Stimulated activated CD8-positive, alpha-beta memory T cell treated with anti-CD3 and anti-CD28 coated beads, Interleukin-12 subunit alpha, Interleukin-12 subunit beta, amount 100 ng/mL, for 4 hours (primary cell): ENCODE results near the gene RNF126.

Experiments used
- DNase-seq: peaks from one replicate; pipeline ENCODE4 v3.0.0-alpha.2; 2020; ENCODE audit warnings: low read depth

Gene RNF126

DNA sequence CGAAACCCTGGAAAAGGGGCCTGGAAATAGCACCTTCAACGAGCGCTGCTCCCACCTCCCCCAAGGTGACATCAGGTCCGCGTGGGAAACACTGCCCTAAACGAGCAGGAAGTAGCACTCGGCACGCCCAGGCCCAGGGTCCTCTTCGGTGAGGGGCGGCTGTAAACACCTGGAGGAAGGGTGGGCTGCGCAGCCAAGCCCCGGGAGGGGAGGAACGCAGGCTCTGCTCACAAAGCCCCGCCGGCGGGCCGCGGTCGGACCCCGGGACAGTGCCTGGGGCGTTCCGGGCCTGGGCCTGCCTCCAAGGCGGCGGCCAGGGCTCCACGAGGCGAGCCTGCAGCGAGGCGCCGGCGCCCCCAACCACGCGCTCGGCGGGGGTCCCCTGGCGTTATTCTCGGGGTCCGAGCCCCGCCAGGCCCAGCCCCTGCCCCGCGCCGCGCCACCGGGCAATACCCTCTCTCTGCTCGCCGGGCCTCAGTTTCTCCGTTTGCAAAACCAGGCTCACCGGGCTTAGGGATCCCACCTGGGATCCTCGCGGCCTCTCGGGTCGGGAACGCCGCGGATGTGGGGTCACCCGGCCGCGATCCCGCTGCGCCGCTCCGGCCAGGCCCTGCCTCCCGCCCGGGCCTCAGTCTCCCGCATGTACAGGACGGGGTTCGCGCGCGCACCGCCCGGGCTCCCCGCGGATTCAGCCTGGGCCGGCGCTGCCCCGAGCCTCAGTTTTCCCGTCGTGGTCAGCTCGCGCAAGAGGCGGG is 630 bp downstream of the RNF126 start:
- DNase-seq: peak; percentile 61

- peak; percentile 40 for DNase-seq
Observed at GRCh38 chr19:661427-662196, 1.4 kb downstream of the RNF126 start.

GRCh38 chr19:660793-661426 is 2.1 kb downstream of the RNF126 start:
- no peak for DNase-seq

DNA sequence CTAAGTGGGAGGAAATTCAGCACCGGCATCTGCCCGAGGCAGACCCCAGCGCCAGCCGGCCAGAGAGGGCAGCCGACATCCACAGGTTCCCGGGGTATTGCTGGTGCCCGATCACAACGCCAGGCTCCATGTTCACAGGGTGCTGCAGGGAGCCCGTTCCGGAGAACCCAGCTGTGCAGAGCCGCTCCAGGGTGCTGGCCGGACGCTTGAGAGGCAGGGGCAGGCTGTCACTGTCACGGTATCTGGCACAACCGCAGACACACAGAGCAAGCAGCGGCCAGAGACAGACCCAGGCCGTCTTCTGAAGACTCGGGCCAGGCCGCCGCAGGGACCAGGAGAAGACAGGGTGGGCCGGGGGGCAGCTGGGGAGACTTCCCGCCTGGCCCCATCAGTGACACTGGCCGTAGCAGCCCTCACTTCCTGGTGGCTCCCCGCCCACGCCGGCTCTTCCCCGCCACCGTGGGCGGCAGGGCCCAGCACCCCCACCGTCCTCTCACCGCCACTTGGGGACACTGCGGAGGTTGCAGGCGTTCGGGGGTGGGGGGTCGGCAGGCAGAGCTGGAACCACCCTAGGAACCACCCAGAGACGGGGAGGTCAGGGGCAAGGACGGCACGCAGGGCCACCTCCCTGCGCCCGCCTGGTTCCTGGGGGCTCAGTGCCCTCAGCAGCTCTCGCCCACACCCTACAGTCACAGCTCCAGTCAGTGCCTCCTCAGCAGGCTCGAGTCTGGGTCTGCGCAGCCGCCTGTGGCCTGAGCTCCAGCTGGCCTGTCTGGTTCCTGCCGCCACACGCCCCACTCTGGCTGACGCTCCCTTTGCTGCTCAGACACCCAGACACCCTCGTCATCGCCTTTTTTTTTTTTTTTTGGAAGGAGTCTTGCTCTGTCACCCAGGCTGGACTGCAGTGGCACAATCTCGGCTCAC is 3.8 kb downstream of the RNF126 start:
- DNase-seq: peak; percentile 50

DNA sequence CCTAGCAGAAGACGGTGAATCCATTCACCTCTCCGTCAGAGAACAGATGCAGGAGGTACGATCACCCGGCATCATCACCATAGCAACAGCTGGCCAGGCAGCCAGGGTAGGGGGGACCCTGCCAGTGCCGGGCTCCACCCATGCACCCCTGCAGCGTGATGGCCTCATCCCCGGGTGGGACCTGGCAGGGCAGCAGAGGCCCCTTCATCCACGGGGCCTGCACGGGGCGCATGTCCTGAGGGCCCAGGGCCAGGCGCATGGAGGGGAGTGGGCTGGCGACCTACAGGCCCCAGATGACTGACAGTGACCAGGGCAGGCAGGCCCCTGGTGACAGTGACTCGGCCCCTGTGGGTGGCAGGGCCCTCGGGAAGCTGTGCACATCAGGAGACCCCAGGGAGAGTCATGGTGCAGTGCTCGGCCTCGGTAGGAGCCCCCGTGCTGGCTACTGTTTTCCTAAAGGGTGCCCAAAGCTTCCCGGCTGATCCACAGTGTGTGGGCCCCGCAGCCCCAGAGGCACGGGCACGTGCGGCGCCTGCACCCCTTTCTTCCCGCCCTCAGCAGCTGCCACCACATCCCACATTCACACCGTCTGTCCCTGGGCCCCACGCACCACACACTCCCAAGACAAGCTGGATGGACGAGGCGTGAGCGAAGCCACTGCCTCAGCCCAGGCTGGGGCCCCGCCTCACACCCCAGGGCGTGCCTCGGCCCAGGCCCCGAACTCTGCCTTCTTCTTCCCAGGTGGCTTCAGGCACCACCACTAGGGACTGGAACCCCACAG is 4.8 kb downstream of the RNF126 start:
- no peak for DNase-seq

GRCh38 chr19:657611-658010 is 5.4 kb downstream of the RNF126 start:
- no peak for DNase-seq

- no peak for DNase-seq
Observed at GRCh38 chr19:656751-657559, 6.1 kb downstream of the RNF126 start.

- no peak for DNase-seq
Observed at GRCh38 chr19:655691-656090, 7.3 kb downstream of the RNF126 start.

DNA sequence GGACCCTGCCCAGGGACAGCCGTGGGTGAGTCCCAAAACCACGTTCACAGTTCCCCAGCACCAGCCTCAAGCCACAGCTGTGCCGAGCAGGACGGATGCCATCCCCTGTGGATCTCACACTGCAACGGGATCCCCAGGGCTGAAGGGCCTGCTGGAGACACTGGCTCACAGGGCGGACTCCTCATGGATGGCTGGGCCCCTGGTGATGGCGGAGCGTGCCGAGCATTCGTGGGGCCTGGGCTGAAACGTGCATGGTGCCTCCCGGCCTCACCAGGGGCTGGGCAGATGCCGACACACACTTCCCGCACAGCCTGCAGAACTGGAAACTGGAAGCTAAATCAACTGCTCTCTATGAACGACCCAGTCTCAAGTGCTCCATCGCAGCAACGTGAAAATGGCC is 9.6 kb downstream of the RNF126 start:
- DNase-seq: no peak

DNA sequence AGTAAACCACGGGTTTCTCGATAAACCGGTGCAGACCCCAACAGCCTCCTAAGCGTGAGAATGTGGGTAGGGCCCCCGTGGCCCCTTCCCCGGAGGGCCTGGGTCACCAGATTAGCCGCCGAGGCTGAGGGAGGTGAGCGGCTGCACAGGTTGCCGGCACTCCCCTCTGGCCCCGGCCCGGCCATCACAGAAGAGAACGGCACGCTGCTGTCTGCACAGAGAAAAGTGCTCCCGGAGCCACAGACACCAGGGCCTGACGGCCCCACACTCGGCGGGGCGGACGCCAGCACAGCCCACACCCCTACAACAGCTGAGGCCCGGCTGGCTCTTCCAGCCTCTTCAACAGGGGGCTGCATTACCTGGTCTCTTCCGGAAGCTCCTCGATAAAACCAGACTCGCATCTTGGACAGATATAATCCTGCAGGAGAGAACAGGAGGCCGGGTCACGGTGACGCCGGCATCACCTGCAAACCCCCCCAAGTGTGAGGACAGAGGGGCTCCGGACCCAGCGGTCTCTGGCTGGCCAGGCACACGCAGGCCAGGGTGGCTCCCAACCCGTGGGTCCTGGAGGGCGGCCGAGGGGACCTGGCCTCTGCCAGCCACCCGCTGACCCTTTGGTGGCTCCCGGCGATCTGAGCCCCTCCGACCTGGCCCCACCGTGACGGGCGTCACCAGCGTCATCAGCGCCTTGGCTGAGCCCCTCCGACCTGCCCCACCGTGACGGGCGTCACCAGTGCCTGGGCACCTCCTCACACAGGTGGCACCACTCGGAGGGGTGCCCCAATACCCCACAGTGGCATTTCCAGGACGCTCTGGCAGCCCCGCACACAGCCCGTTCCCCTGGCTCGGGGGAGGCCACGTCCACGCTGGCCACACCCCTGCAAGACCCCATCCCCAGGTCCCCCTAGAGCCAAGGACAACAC is 10.3 kb downstream of the RNF126 start:
- no peak for DNase-seq

DNA sequence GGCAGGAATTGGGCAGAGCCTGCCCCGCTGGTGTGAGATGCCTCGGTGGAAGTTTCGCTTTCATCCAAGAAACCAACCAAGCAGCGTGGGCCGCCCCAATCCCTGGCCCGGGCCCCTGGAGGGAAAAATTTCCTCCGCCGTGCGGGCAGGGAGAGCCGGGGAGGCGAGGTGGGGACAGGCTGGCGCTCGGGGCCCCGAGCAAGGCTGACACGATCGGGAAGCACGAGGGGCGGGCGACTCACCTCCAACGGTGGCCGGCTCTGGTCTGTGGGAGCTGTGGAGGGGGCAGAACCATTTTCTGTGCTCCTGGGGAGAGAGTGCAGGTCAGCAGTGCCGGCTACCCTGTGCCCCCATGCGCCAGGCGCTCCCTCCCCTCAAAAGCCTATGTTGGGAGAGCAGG is 11.0 kb downstream of the RNF126 start:
- no peak for DNase-seq

GRCh38 chr19:651114-651818 is 11.7 kb downstream of the RNF126 start:
- no peak for DNase-seq

DNA sequence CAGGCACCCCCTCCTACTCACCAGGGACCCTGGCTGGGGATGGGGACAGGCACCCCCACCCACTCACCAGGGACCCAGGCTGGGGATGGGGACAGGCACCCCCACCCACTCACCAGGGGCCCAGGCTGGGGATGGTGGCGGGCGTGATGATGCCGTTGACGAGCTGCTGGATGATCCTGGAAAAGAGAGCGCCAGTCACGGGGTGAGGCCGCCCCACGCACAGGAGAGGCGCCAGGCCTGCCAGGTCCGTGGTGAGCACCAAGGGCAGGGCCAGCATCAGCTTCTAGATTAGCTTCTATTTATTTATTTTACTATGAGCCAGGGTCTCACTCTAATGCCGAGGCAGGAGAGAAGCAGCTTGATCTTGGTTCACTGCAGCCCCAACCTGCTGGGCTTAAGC is 12.9 kb downstream of the RNF126 start:
- DNase-seq: no peak

- no peak for DNase-seq
Observed at GRCh38 chr19:648904-649801, 13.9 kb downstream of the RNF126 start.

DNA sequence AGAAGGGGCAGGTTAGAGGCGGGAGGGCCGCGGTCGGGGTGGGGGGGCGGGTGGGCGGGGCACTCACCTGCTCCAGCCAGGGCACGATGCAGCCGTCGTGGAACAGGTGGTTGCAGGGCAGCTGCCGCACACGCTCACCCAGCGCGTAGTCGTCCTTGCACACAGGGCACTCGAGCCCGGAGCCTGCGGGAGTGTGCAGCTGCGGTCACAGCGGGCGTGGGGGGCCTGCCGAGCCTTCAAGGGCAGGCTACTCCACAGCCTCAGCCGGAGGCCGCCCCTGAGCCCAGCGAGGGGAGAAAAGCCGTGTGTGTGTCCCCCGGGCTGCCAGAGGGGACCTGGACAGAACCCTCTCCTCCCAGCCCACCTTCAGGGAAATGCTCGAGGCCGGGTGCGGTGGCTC is 14.7 kb downstream of the RNF126 start:
- DNase-seq: no peak

DNA sequence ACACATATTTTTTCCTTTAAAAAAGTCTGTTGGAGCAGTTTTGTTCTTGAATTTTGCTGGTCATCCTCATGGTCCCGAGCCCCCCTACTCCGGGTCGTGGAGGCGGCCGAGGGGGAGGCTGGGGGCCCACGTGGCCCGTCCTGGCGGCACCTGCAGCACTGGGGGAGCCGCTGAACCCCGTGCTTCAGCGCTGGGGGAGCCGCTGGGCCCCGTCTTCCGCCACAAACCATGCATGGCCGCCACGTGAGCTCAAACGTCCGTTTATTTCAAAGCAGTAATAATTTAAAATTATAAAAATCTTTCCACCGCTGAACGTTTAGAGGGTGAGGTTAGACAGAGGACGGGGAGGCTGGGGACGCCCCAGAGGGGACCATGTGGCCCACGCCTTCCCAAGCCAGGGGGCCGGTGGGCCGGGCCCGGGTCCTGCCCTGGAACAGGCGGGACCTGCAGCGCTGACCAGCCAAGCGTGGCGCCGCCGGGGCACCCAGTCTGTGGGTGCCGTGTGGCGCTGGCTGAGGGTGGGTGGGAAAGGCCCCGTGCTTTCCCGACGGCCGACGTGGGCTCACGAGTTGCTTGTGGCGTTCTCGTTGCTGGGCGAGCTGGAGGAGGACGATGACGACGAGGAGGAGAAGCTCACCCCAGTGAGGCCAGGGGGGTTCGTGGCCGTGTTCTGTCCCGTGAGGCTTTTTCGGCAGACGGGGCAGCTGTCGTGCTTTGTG is 15.3 kb downstream of the RNF126 start:
- DNase-seq: no peak
